ENCODE measurements around the gene EXOSC2. TPM values are rescaled to one million over a fixed set of nuclear protein-coding genes. Genes with fewer than 3 reads are reported as not detected.

EXOSC2 gene
- polyA plus RNA-seq, 1 donor (not counting 4 experiments of a cell fraction or from before 2014, with no cell fraction given) = 37.5 TPM

GRCh38 chr9:130710822-130711352 lies 17.3 kb downstream of the EXOSC2 start:
- no peaks in the 10 kb centered on the region for H3K27me3 ChIP-seq (ENCODE audit: control insufficient read depth, extremely low read depth, insufficient read depth, low read length)
- H3K4me1 ChIP-seq (ENCODE audit: control insufficient read depth, extremely low read depth, insufficient read depth, low read length) = peaks cover 12% of the 10 kb centered on the region
- no peaks in the 10 kb centered on the region for H3K36me3 ChIP-seq (ENCODE audit: control insufficient read depth in 2 of 2, extremely low read depth in 1 of 2, insufficient read depth in 2 of 2, low read length in 2 of 2)
- no peaks in the 10 kb centered on the region for H4K20me1 ChIP-seq (ENCODE audit: control insufficient read depth, extremely low read depth, insufficient read depth, low read length)
- H3K4me2 ChIP-seq (ENCODE audit: control insufficient read depth, extremely low read depth, insufficient read depth, low read depth, low read length) = no peak overlapping the region
- H3K79me2 ChIP-seq (ENCODE audit: control insufficient read depth, insufficient read depth, low read length) = peaks cover 27% of the 10 kb centered on the region
- H2AFZ ChIP-seq (ENCODE audit: control insufficient read depth, low read length) = no peak overlapping the region
- no peak overlapping the region for H3K27ac ChIP-seq (ENCODE audit: control insufficient read depth, insufficient read depth, low read length)
- no peaks in the 10 kb centered on the region for H3K9me1 ChIP-seq (ENCODE audit: control insufficient read depth, extremely low read depth, insufficient read depth, low read length)
- no peak for FAIRE-seq
- dilution Hi-C loops (cut with MboI; ENCODE audit: extremely low pct_ligation_motif_present, low sequenced_read_pairs) = no loop called here
- H3K9me3 ChIP-seq (ENCODE audit: control insufficient read depth, low read depth, low read length) = no peaks in the 10 kb centered on the region
- DNase-seq (ENCODE audit: low read depth, low spot score) = no peak
- H3K9ac ChIP-seq (ENCODE audit: control insufficient read depth, extremely low read depth, insufficient read depth, low read length) = no peak overlapping the region
- TF ChIP-seq, protein P1, sequence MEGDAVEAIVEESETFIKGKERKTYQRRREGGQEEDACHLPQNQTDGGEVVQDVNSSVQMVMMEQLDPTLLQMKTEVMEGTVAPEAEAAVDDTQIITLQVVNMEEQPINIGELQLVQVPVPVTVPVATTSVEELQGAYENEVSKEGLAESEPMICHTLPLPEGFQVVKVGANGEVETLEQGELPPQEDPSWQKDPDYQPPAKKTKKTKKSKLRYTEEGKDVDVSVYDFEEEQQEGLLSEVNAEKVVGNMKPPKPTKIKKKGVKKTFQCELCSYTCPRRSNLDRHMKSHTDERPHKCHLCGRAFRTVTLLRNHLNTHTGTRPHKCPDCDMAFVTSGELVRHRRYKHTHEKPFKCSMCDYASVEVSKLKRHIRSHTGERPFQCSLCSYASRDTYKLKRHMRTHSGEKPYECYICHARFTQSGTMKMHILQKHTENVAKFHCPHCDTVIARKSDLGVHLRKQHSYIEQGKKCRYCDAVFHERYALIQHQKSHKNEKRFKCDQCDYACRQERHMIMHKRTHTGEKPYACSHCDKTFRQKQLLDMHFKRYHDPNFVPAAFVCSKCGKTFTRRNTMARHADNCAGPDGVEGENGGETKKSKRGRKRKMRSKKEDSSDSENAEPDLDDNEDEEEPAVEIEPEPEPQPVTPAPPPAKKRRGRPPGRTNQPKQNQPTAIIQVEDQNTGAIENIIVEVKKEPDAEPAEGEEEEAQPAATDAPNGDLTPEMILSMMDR (optimal IDR thresholded peaks at IDR 0.05 in 1 of 3, IDR thresholded peaks at IDR 0.05 in 1 of 3, conservative IDR thresholded peaks at IDR 0.05 in 1 of 3; ENCODE audit: extremely low read depth in 1 of 3, insufficient read depth in 2 of 3, low read length in 3 of 3) = no peak
- no peak for TF ChIP-seq EZH2 (IDR thresholded peaks at IDR 0.05; ENCODE audit: low read length)
- H3K4me3 ChIP-seq (ENCODE audit: control insufficient read depth in 2 of 3, extremely low read depth in 1 of 3, insufficient read depth in 2 of 3, low read depth in 1 of 3, low read length in 3 of 3) = no peak overlapping the region

DNA sequence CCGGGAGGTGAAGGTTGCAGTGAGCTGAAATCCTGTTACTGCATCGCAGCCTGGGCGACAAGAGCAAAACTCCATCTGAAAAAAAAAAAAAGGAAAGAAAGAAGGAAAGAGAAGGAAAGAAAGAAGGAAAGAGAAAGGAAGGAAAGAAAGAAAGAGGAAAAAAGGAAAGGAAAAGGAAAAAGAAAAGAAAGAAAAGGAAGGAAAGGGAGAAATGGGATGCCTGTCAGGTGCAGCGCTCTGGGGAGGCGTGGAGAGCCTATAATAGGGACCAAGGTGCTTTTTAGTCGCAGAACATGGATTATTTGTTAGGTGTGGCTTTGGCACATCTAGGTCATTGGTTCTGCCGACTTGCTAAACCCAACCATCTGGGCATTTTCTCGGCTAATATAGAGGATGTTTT lies 17.9 kb downstream of the EXOSC2 start:
- no peak for DNase-seq (ENCODE audit: low read depth, low spot score)
- TF ChIP-seq EZH2 (IDR thresholded peaks at IDR 0.05; ENCODE audit: low read length) = no peak
- TF ChIP-seq, protein P1 (optimal IDR thresholded peaks at IDR 0.05 in 1 of 3, IDR thresholded peaks at IDR 0.05 in 1 of 3, conservative IDR thresholded peaks at IDR 0.05 in 1 of 3; ENCODE audit: extremely low read depth in 1 of 3, insufficient read depth in 2 of 3, low read length in 3 of 3) = no peak
- dilution Hi-C loops (cut with MboI; ENCODE audit: extremely low pct_ligation_motif_present, low sequenced_read_pairs) = no loop called here

More for the DNA sequence above, 17.9 kb downstream of the EXOSC2 start:
- H3K27ac ChIP-seq (ENCODE audit: control insufficient read depth, insufficient read depth, low read length) = no peak overlapping the region
- peaks cover 15% of the 10 kb centered on the region for H3K4me1 ChIP-seq (ENCODE audit: control insufficient read depth, extremely low read depth, insufficient read depth, low read length)
- no peak overlapping the region for H3K9ac ChIP-seq (ENCODE audit: control insufficient read depth, extremely low read depth, insufficient read depth, low read length)
- no peaks in the 10 kb centered on the region for H3K27me3 ChIP-seq (ENCODE audit: control insufficient read depth, extremely low read depth, insufficient read depth, low read length)
- peaks cover 32% of the 10 kb centered on the region for H3K79me2 ChIP-seq (ENCODE audit: control insufficient read depth, insufficient read depth, low read length)
- no peaks in the 10 kb centered on the region for H4K20me1 ChIP-seq (ENCODE audit: control insufficient read depth, extremely low read depth, insufficient read depth, low read length)
- no peaks in the 10 kb centered on the region for H3K36me3 ChIP-seq (ENCODE audit: control insufficient read depth in 2 of 2, extremely low read depth in 1 of 2, insufficient read depth in 2 of 2, low read length in 2 of 2)
- no peak overlapping the region for H2AFZ ChIP-seq (ENCODE audit: control insufficient read depth, low read length)
- no peaks in the 10 kb centered on the region for H3K9me1 ChIP-seq (ENCODE audit: control insufficient read depth, extremely low read depth, insufficient read depth, low read length)
- no peaks in the 10 kb centered on the region for H3K9me3 ChIP-seq (ENCODE audit: control insufficient read depth, low read depth, low read length)
- H3K4me3 ChIP-seq (ENCODE audit: control insufficient read depth in 2 of 3, extremely low read depth in 1 of 3, insufficient read depth in 2 of 3, low read depth in 1 of 3, low read length in 3 of 3) = no peak overlapping the region
- H3K4me2 ChIP-seq (ENCODE audit: control insufficient read depth, extremely low read depth, insufficient read depth, low read depth, low read length) = no peak overlapping the region
- no peak for FAIRE-seq

All from keratinocyte (primary cell).